SK-N-MC (cell line): ENCODE measurements around the gene NFATC2.

Experiments
- EZH2 ChIP-seq: fragments of 200-600 bp; sonication (generic); IDR thresholded peaks from one replicate; pipeline ENCODE4 v1.6.1; 2017; ENCODE audit warnings: antibody characterized with exemption
- POLR2AphosphoS5 ChIP-seq: IDR thresholded peaks from 2 replicates; pipeline ENCODE4 v1.6.1; 2012; ENCODE audit warnings: mild to moderate bottlenecking, low read depth, low read length, borderline replicate concordance

GRCh38 chr20:51341581-51341980 is 200.9 kb downstream of the NFATC2 start:
- TF ChIP-seq EZH2 (no peak), POLR2AphosphoS5 (no peak)
